ENCODE results near the gene HDX. TPM values are rescaled to one million over a fixed set of nuclear protein-coding genes. Genes with fewer than 3 reads are reported as not detected.

HDX gene
- total and polyA plus RNA-seq, 8 donors = 0.30 to 3.3 (median 0.77) TPM

- intact Hi-C loops (cut with DNase I) = no loop called here
- TF ChIP-seq CTCF (IDR thresholded peaks at IDR 0.05) = peak in 3 of 4 donors; percentile 27 to 31 (median 30)
- peak; percentile 59 for FAIRE-seq
- no peak for DNase-seq
- Histone ChIP-seq H3K4me3 (no peak overlapping the region), H3K36me3 (no peaks in the 10 kb centered on the region), H3K27me3 (no peaks in the 10 kb centered on the region), H3K9me3 (no peaks in the 10 kb centered on the region), H3K4me1 (no peaks in the 10 kb centered on the region), H3K27ac (no peak overlapping the region)
- WGBS, 2 donors = 12 to 29% methylated on average over 4 of the region's 4 CpGs
- ATAC-seq = peak in 2 of 4 donors; percentile 41 to 65
These were observed 162.5 kb downstream of the HDX start for GRCh38 chrX:84339507-84340364.

- H3K27me3 ChIP-seq = no peaks in the 10 kb centered on the region
- 43 to 54% methylated on average over 3 of the region's 3 CpGs for WGBS, 2 donors
- H3K36me3 ChIP-seq = no peaks in the 10 kb centered on the region
- ATAC-seq = no peak
- DNase-seq = no peak
- H3K4me1 ChIP-seq = no peaks in the 10 kb centered on the region
- intact Hi-C loops (cut with DNase I) = no loop called here
- no peak overlapping the region for H3K27ac ChIP-seq
- H3K9me3 ChIP-seq = no peaks in the 10 kb centered on the region
- no peak for TF ChIP-seq CTCF (IDR thresholded peaks at IDR 0.05)
- no peak for FAIRE-seq
- no peak overlapping the region for H3K4me3 ChIP-seq
These were observed 165.6 kb downstream of the HDX start for GRCh38 chrX:84336646-84337045.

GRCh38 chrX:84335121-84335520 is 167.1 kb downstream of the HDX start:
- Histone ChIP-seq H3K27me3 (no peaks in the 10 kb centered on the region), H3K4me3 (no peak overlapping the region), H3K27ac (no peak overlapping the region), H3K4me1 (no peaks in the 10 kb centered on the region), H3K9me3 (no peaks in the 10 kb centered on the region), H3K36me3 (no peaks in the 10 kb centered on the region)
- FAIRE-seq (no peak), ATAC-seq (no peak), DNase-seq (no peak)
- intact Hi-C loops (cut with DNase I) = no loop called here
- 28 to 33% methylated on average over 1 of the region's 1 CpG for WGBS, 2 donors
- no peak for TF ChIP-seq CTCF (IDR thresholded peaks at IDR 0.05)

DNA sequence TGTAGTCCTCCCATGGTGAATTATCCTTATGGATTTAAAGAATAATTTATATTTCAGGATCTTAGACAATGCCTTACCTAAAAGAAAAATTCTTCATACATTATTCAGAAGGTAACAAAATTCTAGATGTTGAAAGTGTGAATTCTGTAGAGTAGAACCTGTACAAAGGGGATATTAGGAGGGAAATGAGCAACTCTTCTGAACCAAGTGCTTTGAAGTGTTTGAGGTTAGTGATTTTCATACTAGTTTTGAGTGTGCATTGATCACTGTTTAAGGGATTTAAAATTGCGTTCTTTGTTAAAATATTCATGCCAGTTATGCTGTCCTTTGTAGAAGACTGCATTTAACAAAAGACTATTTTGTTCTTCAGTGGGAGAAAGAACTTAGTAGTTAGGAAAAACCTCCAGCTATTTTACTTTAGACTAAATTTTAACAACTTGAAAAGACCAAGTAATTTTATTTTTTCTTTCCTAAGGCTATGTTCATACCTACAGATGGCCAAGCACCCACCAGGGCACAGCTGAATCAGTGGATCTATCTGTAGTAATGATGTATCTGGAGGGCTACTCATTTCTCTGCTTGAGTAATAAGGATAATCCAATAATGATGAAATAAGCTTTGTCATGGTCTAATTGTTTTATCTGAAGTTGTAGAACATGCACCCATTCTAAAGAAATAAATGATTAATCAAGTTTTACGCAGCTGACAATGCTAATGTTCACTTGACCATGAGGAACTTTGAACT is 180.0 kb downstream of the HDX start:
- FAIRE-seq = no peak

More for the DNA sequence above, 180.0 kb downstream of the HDX start:
- Histone ChIP-seq H3K27me3 (peaks cover 0 to 14% (median 1%) of the 10 kb centered on the region in 4 donors), H3K27ac (no peak overlapping the region), H3K4me3 (no peak overlapping the region), H3K4me1 (no peaks in the 10 kb centered on the region), H3K9me3 (no peaks in the 10 kb centered on the region), H3K36me3 (no peaks in the 10 kb centered on the region)
- no peak for TF ChIP-seq CTCF (IDR thresholded peaks at IDR 0.05)
- DNase-seq (no peak), ATAC-seq (no peak)
- intact Hi-C loops (cut with DNase I) = no loop called here
- WGBS, 2 donors = 48 to 58% methylated on average over 2 of the region's 2 CpGs
